Osteoblast (primary cell): ENCODE data around the gene CA5A. TPM values are rescaled to one million over a fixed set of nuclear protein-coding genes. Genes with fewer than 3 reads are reported as not detected.

Experiments
- DNase-seq: peaks from one replicate; pipeline ENCODE4 v3.0.0; 2011; ENCODE audit warnings: low spot score, mixed read lengths; ENCODE audit not compliant: insufficient read length; ENCODE audit errors: missing footprints
- H2AFZ ChIP-seq: 2 replicates; pipeline ENCODE4 v1.6.0; 2011; ENCODE audit warnings: mild to moderate bottlenecking, low read length
- H3K27ac ChIP-seq: 2 replicates; pipeline ENCODE4 v1.5.1; 2011; ENCODE audit warnings: mild to moderate bottlenecking, low read depth, low read length, moderate library complexity
- H3K27me3 ChIP-seq: 2 replicates; pipeline ENCODE4 v1.6.0; 2012; ENCODE audit warnings: mild to moderate bottlenecking, control low read depth, inconsistent platforms, low read length, moderate library complexity; ENCODE audit not compliant: insufficient read depth
- H3K36me3 ChIP-seq: 2 replicates; pipeline ENCODE4 v1.5.1; 2011; ENCODE audit warnings: mild to moderate bottlenecking, low read length, control low read depth, moderate library complexity; ENCODE audit not compliant: insufficient read depth
- H3K4me1 ChIP-seq: 2 replicates; pipeline ENCODE4 v1.5.1; 2011; ENCODE audit warnings: mild to moderate bottlenecking, low read length, control low read depth, moderate library complexity; ENCODE audit not compliant: insufficient read depth
- H3K4me2 ChIP-seq: 2 replicates; pipeline ENCODE4 v1.6.0; 2011; ENCODE audit warnings: mild to moderate bottlenecking, low read length; ENCODE audit not compliant: insufficient read depth
- H3K4me3 ChIP-seq: fragments of 200-600 bp; sonication (generic); 3 replicates; pipeline ENCODE4 v1.5.1; 2012; ENCODE audit warnings: mild to moderate bottlenecking, low read length, inconsistent platforms; ENCODE audit not compliant: insufficient read depth
- H3K79me2 ChIP-seq: 2 replicates; pipeline ENCODE4 v1.6.0; 2012; ENCODE audit warnings: mild to moderate bottlenecking, low read length, control low read depth, inconsistent platforms; ENCODE audit not compliant: insufficient read depth
- H3K9me3 ChIP-seq: 2 replicates; pipeline ENCODE4 v1.5.1; 2011; ENCODE audit warnings: low read depth, low read length, control low read depth
- H4K20me1 ChIP-seq: 2 replicates; pipeline ENCODE4 v1.6.0; 2012; ENCODE audit warnings: mild to moderate bottlenecking, low read length, control low read depth; ENCODE audit not compliant: insufficient read depth
- CTCF ChIP-seq: IDR thresholded peaks from 2 replicates; pipeline ENCODE4 v1.5.1; 2011; ENCODE audit warnings: mild to moderate bottlenecking, low read depth, low read length, moderate library complexity; ENCODE audit errors: extremely low read depth
- total RNA-seq: library from RNA; depleted of rRNA; stranded (reverse); fragments of >200 nt; gene quantifications from 2 replicates; pipeline ENCODE4 v1.2.3, GENCODE V29; 2012

Gene CA5A
- total RNA-seq, 1 donor = not detected

GRCh38 chr16:87971933-87972332, 35.6 kb upstream of the CA5A start:
- peaks cover 68% of the 10 kb centered on the region for H3K79me2 ChIP-seq
- DNase-seq = no peak

GRCh38 chr16:87970186-87970585, 33.9 kb upstream of the CA5A start:
- Histone ChIP-seq H3K36me3 (peaks cover 3% of the 10 kb centered on the region), H3K27ac (peak overlapping the region; percentile 83)
- no peak for DNase-seq

More at GRCh38 chr16:87971933-87972332, 35.6 kb upstream of the CA5A start:
- Histone ChIP-seq H3K36me3 (peaks cover 3% of the 10 kb centered on the region), H4K20me1 (no peaks in the 10 kb centered on the region), H3K4me1 (peaks cover 26% of the 10 kb centered on the region), H3K27ac (no peak overlapping the region), H3K9me3 (no peaks in the 10 kb centered on the region), H2AFZ (no peak overlapping the region), H3K4me2 (no peak overlapping the region), H3K4me3 (no peak overlapping the region), H3K27me3 (no peaks in the 10 kb centered on the region)
- no peak for TF ChIP-seq CTCF

GRCh38 chr16:87968541-87968940, 32.2 kb upstream of the CA5A start:
- H4K20me1 ChIP-seq = no peaks in the 10 kb centered on the region
- no peak for TF ChIP-seq CTCF
- H3K79me2 ChIP-seq = peaks cover 81% of the 10 kb centered on the region
- peak overlapping the region; percentile 83 for H3K27ac ChIP-seq
- H3K36me3 ChIP-seq = peaks cover 3% of the 10 kb centered on the region
- DNase-seq = peak; percentile 92
- peaks cover 42% of the 10 kb centered on the region for H3K4me1 ChIP-seq
- no peak overlapping the region for H3K4me3 ChIP-seq
- peak overlapping the region; percentile 65 for H3K4me2 ChIP-seq
- no peaks in the 10 kb centered on the region for H3K9me3 ChIP-seq
- H3K27me3 ChIP-seq = no peaks in the 10 kb centered on the region
- peak overlapping the region; percentile 33 for H2AFZ ChIP-seq

More at GRCh38 chr16:87970186-87970585, 33.9 kb upstream of the CA5A start:
- no peak for TF ChIP-seq CTCF
- Histone ChIP-seq H3K4me1 (peaks cover 35% of the 10 kb centered on the region), H3K79me2 (peaks cover 80% of the 10 kb centered on the region), H3K4me2 (no peak overlapping the region), H3K9me3 (no peaks in the 10 kb centered on the region), H3K4me3 (no peak overlapping the region), H3K27me3 (no peaks in the 10 kb centered on the region), H4K20me1 (no peaks in the 10 kb centered on the region), H2AFZ (no peak overlapping the region)

- H2AFZ ChIP-seq = peak overlapping the region; percentile 74
- TF ChIP-seq CTCF = no peak
- peaks cover 78% of the 10 kb centered on the region for H3K79me2 ChIP-seq
- H3K27me3 ChIP-seq = no peaks in the 10 kb centered on the region
- peak overlapping the region; percentile 63 for H3K4me2 ChIP-seq
- H3K27ac ChIP-seq = peak overlapping the region; percentile 91
- H4K20me1 ChIP-seq = no peaks in the 10 kb centered on the region
- H3K4me1 ChIP-seq = peaks cover 52% of the 10 kb centered on the region
- H3K4me3 ChIP-seq = peak overlapping the region; percentile 44
- H3K9me3 ChIP-seq = no peaks in the 10 kb centered on the region
- H3K36me3 ChIP-seq = peaks cover 2% of the 10 kb centered on the region
- DNase-seq = peak; percentile 90
Measured at GRCh38 chr16:87966685-87967185, 30.4 kb upstream of the CA5A start.
